SH-SY5Y (cell line): ENCODE measurements around the gene TAOK3.

Experiments
- GATA2 ChIP-seq: IDR thresholded peaks from 2 replicates; pipeline ENCODE4 v1.6.1; 2011; ENCODE audit warnings: mild to moderate bottlenecking, low read depth, low read length
- GATA3 ChIP-seq: IDR thresholded peaks from 2 replicates; pipeline ENCODE4 v1.6.1; 2011; ENCODE audit warnings: low read depth, mild to moderate bottlenecking, low read length, moderate library complexity

Gene TAOK3

GRCh38 chr12:118103601-118104382 is 268.9 kb downstream of the TAOK3 start, which contains the start of gene VSIG10:
Gene VSIG10 (minus strand): TSS chr12:118104011. CDS start chr12:118103671, 340 bp downstream.
- TF ChIP-seq GATA3 (no peak), GATA2 (no peak)

- TF ChIP-seq GATA3 (no peak), GATA2 (no peak)
Measured at GRCh38 chr12:118103201-118103600, 269.5 kb downstream of the TAOK3 start.

DNA sequence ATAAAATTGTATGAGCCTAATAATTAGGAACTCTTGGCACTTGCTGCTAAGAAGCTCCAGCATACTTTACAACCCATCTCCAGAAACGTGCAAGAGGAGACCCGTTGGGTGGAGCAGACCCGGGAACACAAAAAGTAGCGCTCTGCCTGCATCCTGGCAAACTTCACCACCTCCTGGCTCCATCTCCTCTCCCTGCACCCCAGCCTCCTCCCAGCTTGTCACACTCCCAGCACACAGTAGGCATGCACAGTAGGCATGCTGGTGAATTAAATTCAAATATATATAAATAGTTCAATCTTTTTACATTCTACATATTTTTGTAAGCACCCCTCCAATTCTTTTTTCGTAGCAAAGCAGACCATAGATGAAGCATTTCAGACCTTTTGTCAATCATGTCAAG is 270.1 kb downstream of the TAOK3 start:
- no peak for TF ChIP-seq GATA3
- no peak for TF ChIP-seq GATA2

DNA sequence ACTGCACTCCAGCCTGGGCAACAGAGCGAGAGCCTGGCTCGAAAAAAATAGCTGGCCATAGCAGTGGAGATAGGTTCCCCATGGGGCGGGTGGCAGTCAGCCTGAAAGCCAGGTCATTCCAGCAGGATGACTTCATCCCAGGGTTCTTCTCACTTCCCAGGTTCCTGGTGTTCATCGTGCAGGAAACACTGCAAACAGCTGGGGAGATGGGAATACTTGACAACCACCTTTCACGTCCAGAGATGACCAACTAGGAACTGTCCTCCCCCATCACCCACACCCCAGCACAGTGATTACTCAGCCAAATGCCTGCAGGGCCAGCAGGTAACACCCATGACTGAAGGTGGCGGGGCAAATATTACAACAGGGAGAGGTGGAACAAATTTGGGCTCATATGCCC is 270.6 kb downstream of the TAOK3 start:
- TF ChIP-seq GATA2 (no peak), GATA3 (no peak)

DNA sequence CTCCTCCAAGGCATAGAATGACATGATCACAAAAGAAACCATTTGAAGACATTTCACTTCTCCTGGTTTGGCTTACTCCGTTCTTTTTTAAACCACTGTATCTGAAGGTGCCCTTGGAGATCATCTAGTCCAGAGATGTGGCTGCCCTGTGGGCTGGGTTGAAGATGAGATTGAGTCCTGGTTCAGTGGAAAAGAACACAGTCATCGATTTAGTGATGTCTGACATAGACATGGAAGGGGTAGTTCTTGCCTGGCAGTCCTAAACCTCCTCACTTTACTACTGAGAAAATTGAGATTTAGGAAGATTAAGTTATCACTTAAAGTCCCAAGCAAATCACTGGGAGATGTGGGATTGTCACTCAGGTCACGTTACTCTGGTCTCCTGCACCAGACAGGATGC is 271.7 kb downstream of the TAOK3 start:
- TF ChIP-seq GATA2 (no peak), GATA3 (no peak)
